ENCODE results near the gene ZNF878.
"Not testable (repeated sequence)": the region's sequence is repeated elsewhere in the genome, so short reads cannot be mapped to it uniquely, and the experiment has no call there.

The ZNF878 gene

GRCh38 chr19:12077375-12077774 is 24.6 kb upstream of the ZNF878 start:
- Histone ChIP-seq H3K9ac (ENCODE audit: low read depth in 1 of 2, low read length in 2 of 2) (no peak overlapping the region), H3K36me3 (ENCODE audit: control insufficient read depth in 1 of 2, insufficient read depth in 2 of 2, low read length in 2 of 2) (peaks cover 43% of the 10 kb centered on the region in 2 donors), H3K4me1 (ENCODE audit: control insufficient read depth in 1 of 2, insufficient read depth in 2 of 2, low read length in 2 of 2) (no peaks in the 10 kb centered on the region), H3K27me3 (ENCODE audit: control insufficient read depth in 1 of 2, insufficient read depth in 2 of 2, low read length in 2 of 2) (no peaks in the 10 kb centered on the region), H3K9me3 (ENCODE audit: control insufficient read depth in 1 of 2, low read length in 2 of 2) (peaks cover 81 to 82% of the 10 kb centered on the region in 2 donors), H3K4me3 (ENCODE audit: low read depth in 1 of 2, low read length in 2 of 2) (peak overlapping the region; percentile 16 to 33), H3K27ac (ENCODE audit: low read depth, low read length) (no peak overlapping the region)

DNA sequence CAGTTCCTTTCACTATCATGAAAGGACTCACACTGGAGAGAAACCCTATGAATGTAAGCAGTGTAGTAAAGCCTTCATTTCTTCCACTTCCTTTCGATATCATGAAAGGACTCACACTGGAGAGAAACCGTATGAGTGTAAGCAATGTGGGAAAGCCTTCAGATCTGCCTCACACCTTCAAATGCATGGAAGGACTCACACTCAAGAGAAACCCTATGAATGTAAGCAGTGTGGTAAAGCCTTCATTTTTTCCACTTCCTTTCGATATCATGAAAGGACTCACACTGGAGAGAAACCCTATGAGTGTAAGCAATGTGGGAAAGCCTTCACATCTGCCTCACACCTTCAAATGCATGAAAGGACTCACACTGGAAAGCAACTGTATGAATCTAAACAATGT is 23.6 kb upstream of the ZNF878 start:
- not testable (repeated sequence) for H3K27ac ChIP-seq (ENCODE audit: low read depth, low read length); H3K4me1 ChIP-seq (ENCODE audit: control insufficient read depth in 1 of 2, insufficient read depth in 2 of 2, low read length in 2 of 2); H3K9ac ChIP-seq (ENCODE audit: low read depth in 1 of 2, low read length in 2 of 2); H3K27me3 ChIP-seq (ENCODE audit: control insufficient read depth in 1 of 2, insufficient read depth in 2 of 2, low read length in 2 of 2)
- Histone ChIP-seq H3K9me3 (ENCODE audit: control insufficient read depth in 1 of 2, low read length in 2 of 2) (peaks cover 79 to 86% of the 10 kb centered on the region in 2 donors), H3K4me3 (ENCODE audit: low read depth in 1 of 2, low read length in 2 of 2) (peak overlapping the region; percentile 16 to 58), H3K36me3 (ENCODE audit: control insufficient read depth in 1 of 2, insufficient read depth in 2 of 2, low read length in 2 of 2) (peaks cover 43% of the 10 kb centered on the region in 2 donors)

DNA sequence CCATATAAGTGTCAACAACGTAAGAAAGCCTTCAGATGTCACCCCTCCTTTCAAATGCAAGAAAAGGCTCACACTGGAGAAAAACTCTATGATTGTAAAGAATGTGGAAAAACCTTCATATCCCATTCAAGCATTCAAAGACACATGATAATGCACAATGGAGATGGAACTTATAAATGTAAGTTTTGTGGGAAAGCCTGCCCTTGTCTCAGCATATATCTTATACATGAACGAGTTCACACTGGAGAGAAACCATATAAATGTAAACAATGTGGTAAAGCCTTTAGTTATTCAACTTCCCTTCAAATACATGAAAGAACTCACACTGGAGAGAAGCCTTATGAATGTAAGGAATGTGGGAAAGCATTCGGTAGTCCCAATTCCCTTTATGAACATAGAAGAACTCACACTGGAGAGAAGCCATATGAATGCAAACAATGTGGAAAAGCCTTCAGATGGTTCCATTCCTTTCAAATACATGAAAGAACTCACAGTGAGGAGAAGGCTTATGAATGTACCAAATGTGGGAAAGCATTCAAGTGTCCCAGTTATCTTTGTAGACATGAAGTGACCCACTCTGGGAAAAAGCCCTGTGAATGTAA is 22.9 kb upstream of the ZNF878 start:
- Histone ChIP-seq H3K27me3 (ENCODE audit: control insufficient read depth in 1 of 2, insufficient read depth in 2 of 2, low read length in 2 of 2) (no peaks in the 10 kb centered on the region), H3K27ac (ENCODE audit: low read depth, low read length) (no peak overlapping the region), H3K36me3 (ENCODE audit: control insufficient read depth in 1 of 2, insufficient read depth in 2 of 2, low read length in 2 of 2) (peaks cover 43% of the 10 kb centered on the region in 2 donors)

GRCh38 chr19:12064590-12065538 is 12.1 kb upstream of the ZNF878 start, which contains the start of gene ZNF844:
Gene ZNF844 (plus strand): TSS chr19:12064731. CDS start chr19:12064874, 143 bp downstream.
- peaks cover 13 to 19% of the 10 kb centered on the region in 2 donors for H3K9me3 ChIP-seq (ENCODE audit: control insufficient read depth in 1 of 2, low read length in 2 of 2)
- no peaks in the 10 kb centered on the region for H3K27me3 ChIP-seq (ENCODE audit: control insufficient read depth in 1 of 2, insufficient read depth in 2 of 2, low read length in 2 of 2)

More for the DNA sequence above, 22.9 kb upstream of the ZNF878 start:
- Histone ChIP-seq H3K4me1 (ENCODE audit: control insufficient read depth in 1 of 2, insufficient read depth in 2 of 2, low read length in 2 of 2) (no peaks in the 10 kb centered on the region), H3K9ac (ENCODE audit: low read depth in 1 of 2, low read length in 2 of 2) (no peak overlapping the region), H3K4me3 (ENCODE audit: low read depth in 1 of 2, low read length in 2 of 2) (peak overlapping the region; percentile 37 to 58), H3K9me3 (ENCODE audit: control insufficient read depth in 1 of 2, low read length in 2 of 2) (peaks cover 79 to 87% of the 10 kb centered on the region in 2 donors)

GRCh38 chr19:12055784-12056183 is 3.0 kb upstream of the ZNF878 start:
- no peak overlapping the region for H3K4me3 ChIP-seq (ENCODE audit: low read depth in 1 of 2, low read length in 2 of 2)
- H3K36me3 ChIP-seq (ENCODE audit: control insufficient read depth in 1 of 2, insufficient read depth in 2 of 2, low read length in 2 of 2) = no peaks in the 10 kb centered on the region
- H3K27ac ChIP-seq (ENCODE audit: low read depth, low read length) = no peak overlapping the region
- H3K9ac ChIP-seq (ENCODE audit: low read depth in 1 of 2, low read length in 2 of 2) = no peak overlapping the region
- H3K27me3 ChIP-seq (ENCODE audit: control insufficient read depth in 1 of 2, insufficient read depth in 2 of 2, low read length in 2 of 2) = no peaks in the 10 kb centered on the region
- H3K9me3 ChIP-seq (ENCODE audit: control insufficient read depth in 1 of 2, low read length in 2 of 2) = no peaks in the 10 kb centered on the region
- H3K4me1 ChIP-seq (ENCODE audit: control insufficient read depth in 1 of 2, insufficient read depth in 2 of 2, low read length in 2 of 2) = peaks cover 4 to 9% of the 10 kb centered on the region in 2 donors

More at GRCh38 chr19:12064590-12065538, 12.1 kb upstream of the ZNF878 start, which contains the start of gene ZNF844:
- Histone ChIP-seq H3K27ac (ENCODE audit: low read depth, low read length) (peak within 1 kb of the TSS; percentile 73), H3K4me3 (ENCODE audit: low read depth in 1 of 2, low read length in 2 of 2) (peak within 1 kb of the TSS; percentile 68 to 90), H3K4me1 (ENCODE audit: control insufficient read depth in 1 of 2, insufficient read depth in 2 of 2, low read length in 2 of 2) (peaks cover 0 to 5% of the 10 kb centered on the region in 2 donors), H3K36me3 (ENCODE audit: control insufficient read depth in 1 of 2, insufficient read depth in 2 of 2, low read length in 2 of 2) (peaks cover 0 to 3% of the 10 kb centered on the region in 2 donors), H3K9ac (ENCODE audit: low read depth in 1 of 2, low read length in 2 of 2) (peak within 1 kb of the TSS; percentile 90 to 94)

GRCh38 chr19:12052091-12052496 is 667 bp downstream of the ZNF878 start:
- Histone ChIP-seq H3K9ac (ENCODE audit: low read depth in 1 of 2, low read length in 2 of 2) (peak overlapping the region; percentile 2 to 39), H3K36me3 (ENCODE audit: control insufficient read depth in 1 of 2, insufficient read depth in 2 of 2, low read length in 2 of 2) (no peaks in the 10 kb centered on the region), H3K4me1 (ENCODE audit: control insufficient read depth in 1 of 2, insufficient read depth in 2 of 2, low read length in 2 of 2) (peaks cover 4 to 9% of the 10 kb centered on the region in 2 donors), H3K27ac (ENCODE audit: low read depth, low read length) (no peak overlapping the region), H3K9me3 (ENCODE audit: control insufficient read depth in 1 of 2, low read length in 2 of 2) (peaks cover 0 to 2% of the 10 kb centered on the region in 2 donors), H3K4me3 (ENCODE audit: low read depth in 1 of 2, low read length in 2 of 2) (peak overlapping the region; percentile 86 to 88), H3K27me3 (ENCODE audit: control insufficient read depth in 1 of 2, insufficient read depth in 2 of 2, low read length in 2 of 2) (no peaks in the 10 kb centered on the region)

DNA sequence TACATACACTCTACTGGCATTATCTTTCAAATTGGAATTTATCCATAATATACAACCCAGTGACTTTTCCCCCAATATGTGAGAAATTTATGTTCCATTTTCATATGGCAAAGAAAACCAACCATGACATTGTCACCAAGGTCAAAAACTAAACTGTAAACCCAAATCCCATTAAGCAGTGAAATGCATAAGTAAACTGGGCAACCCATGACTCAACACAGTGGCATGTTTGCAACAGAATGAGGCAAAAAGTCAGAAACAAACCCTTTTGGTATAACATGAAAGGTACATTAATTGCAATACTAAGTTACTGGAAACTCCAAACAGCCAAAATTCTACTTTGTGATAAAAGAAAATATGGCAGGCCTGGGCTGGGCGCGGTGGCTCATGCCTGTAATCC is 4.9 kb downstream of the ZNF878 start:
- H3K27ac ChIP-seq (ENCODE audit: low read depth, low read length) = no peak overlapping the region

GRCh38 chr19:12043752-12044422 is 8.9 kb downstream of the ZNF878 start:
- no peaks in the 10 kb centered on the region for H3K27me3 ChIP-seq (ENCODE audit: control insufficient read depth in 1 of 2, insufficient read depth in 2 of 2, low read length in 2 of 2)
- H3K4me3 ChIP-seq (ENCODE audit: low read depth in 1 of 2, low read length in 2 of 2) = peak overlapping the region in 1 of 2 donors; percentile 8
- H3K9ac ChIP-seq (ENCODE audit: low read depth in 1 of 2, low read length in 2 of 2) = no peak overlapping the region
- H3K9me3 ChIP-seq (ENCODE audit: control insufficient read depth in 1 of 2, low read length in 2 of 2) = peaks cover 31 to 39% of the 10 kb centered on the region in 2 donors
- H3K27ac ChIP-seq (ENCODE audit: low read depth, low read length) = no peak overlapping the region
- H3K4me1 ChIP-seq (ENCODE audit: control insufficient read depth in 1 of 2, insufficient read depth in 2 of 2, low read length in 2 of 2) = no peaks in the 10 kb centered on the region
- H3K36me3 ChIP-seq (ENCODE audit: control insufficient read depth in 1 of 2, insufficient read depth in 2 of 2, low read length in 2 of 2) = peaks cover 0 to 6% of the 10 kb centered on the region in 2 donors

More for the DNA sequence above, 4.9 kb downstream of the ZNF878 start:
- no peak overlapping the region for H3K4me3 ChIP-seq (ENCODE audit: low read depth in 1 of 2, low read length in 2 of 2)
- H3K4me1 ChIP-seq (ENCODE audit: control insufficient read depth in 1 of 2, insufficient read depth in 2 of 2, low read length in 2 of 2) = peaks cover 4 to 9% of the 10 kb centered on the region in 2 donors
- H3K36me3 ChIP-seq (ENCODE audit: control insufficient read depth in 1 of 2, insufficient read depth in 2 of 2, low read length in 2 of 2) = peaks cover 0 to 6% of the 10 kb centered on the region in 2 donors
- peaks cover 19 to 26% of the 10 kb centered on the region in 2 donors for H3K9me3 ChIP-seq (ENCODE audit: control insufficient read depth in 1 of 2, low read length in 2 of 2)
- H3K27me3 ChIP-seq (ENCODE audit: control insufficient read depth in 1 of 2, insufficient read depth in 2 of 2, low read length in 2 of 2) = no peaks in the 10 kb centered on the region
- no peak overlapping the region for H3K9ac ChIP-seq (ENCODE audit: low read depth in 1 of 2, low read length in 2 of 2)

GRCh38 chr19:12042893-12043292 is 9.9 kb downstream of the ZNF878 start:
- Histone ChIP-seq H3K27me3 (ENCODE audit: control insufficient read depth in 1 of 2, insufficient read depth in 2 of 2, low read length in 2 of 2) (no peaks in the 10 kb centered on the region), H3K4me1 (ENCODE audit: control insufficient read depth in 1 of 2, insufficient read depth in 2 of 2, low read length in 2 of 2) (no peaks in the 10 kb centered on the region), H3K36me3 (ENCODE audit: control insufficient read depth in 1 of 2, insufficient read depth in 2 of 2, low read length in 2 of 2) (peaks cover 0 to 6% of the 10 kb centered on the region in 2 donors), H3K27ac (ENCODE audit: low read depth, low read length) (no peak overlapping the region), H3K4me3 (ENCODE audit: low read depth in 1 of 2, low read length in 2 of 2) (no peak overlapping the region), H3K9me3 (ENCODE audit: control insufficient read depth in 1 of 2, low read length in 2 of 2) (peaks cover 30 to 39% of the 10 kb centered on the region in 2 donors), H3K9ac (ENCODE audit: low read depth in 1 of 2, low read length in 2 of 2) (no peak overlapping the region)

Measured in duodenal mucosa (tissue), 2 donors.